H1 (cell line): ENCODE results near the gene HID1. TPM values are rescaled to one million over a fixed set of nuclear protein-coding genes. Genes with fewer than 3 reads are reported as not detected.

Source experiments
- CTCF ChIA-PET: fragments of 300-600 bp; sonication (Branson Sonifier 250); formaldehyde crosslinking; loops from one replicate; lab custom pipeline; 2021; ENCODE audit not compliant: partially characterized antibody; lab: Charles Lee
- POLR2A ChIA-PET: fragments of 300-600 bp; sonication (Branson Sonifier 250); formaldehyde crosslinking; loops from one replicate; lab custom pipeline; 2021; ENCODE audit warnings: inconsistent platforms; ENCODE audit not compliant: partially characterized antibody; lab: Charles Lee
- DNase-seq, 2 experiments: peaks; one replicate each; pipeline versions ENCODE4 v3.0.0 to v3.0.0-alpha.2; 2010 to 2022; ENCODE audit warnings: low spot score in 2 of 2, low read depth in 1 of 2, mixed read lengths in 1 of 2
- FAIRE-seq: peaks from 2 replicates; lab custom pipeline; 2011; peaks lifted over from hg19 to GRCh38; lab: Jason Lieb, UNC
- H2AFZ ChIP-seq: 2 replicates; pipeline ENCODE4 v1.8.1; 2012; ENCODE audit warnings: low read length, inconsistent platforms
- H2AK5ac ChIP-seq: 2 replicates; pipeline ENCODE4 v1.6.1; 2013; ENCODE audit warnings: low read depth, low read length
- H2BK120ac ChIP-seq: replicated peaks from 2 replicates; pipeline ENCODE3; 2013; ENCODE audit warnings: low read depth, low read length, inconsistent platforms
- H2BK12ac ChIP-seq: 2 replicates; pipeline ENCODE4 v1.6.1; 2013; ENCODE audit warnings: low read depth, low read length
- H2BK15ac ChIP-seq: 2 replicates; pipeline ENCODE4 v1.6.1; 2013; ENCODE audit warnings: low read length
- H2BK20ac ChIP-seq: 2 replicates; pipeline ENCODE4 v1.6.1; 2013; ENCODE audit warnings: low read length
- H2BK5ac ChIP-seq: 2 replicates; pipeline ENCODE4 v1.6.1; 2013; ENCODE audit warnings: low read depth, low read length
- H3K14ac ChIP-seq: 2 replicates; pipeline ENCODE4 v1.6.1; 2013; ENCODE audit warnings: inconsistent platforms; ENCODE audit not compliant: insufficient read length
- H3K18ac ChIP-seq: 2 replicates; pipeline ENCODE4 v1.6.1; 2013; ENCODE audit warnings: low read length; ENCODE audit errors: extremely low read depth
- H3K23ac ChIP-seq: 2 replicates; pipeline ENCODE4 v1.6.1; 2013; ENCODE audit warnings: inconsistent platforms; ENCODE audit not compliant: insufficient read length
- H3K23me2 ChIP-seq: 2 replicates; pipeline ENCODE4 v1.6.1; 2013; ENCODE audit warnings: low read depth, low read length
- H3K27ac ChIP-seq: 2 replicates; pipeline ENCODE4 v1.6.1; 2011; ENCODE audit warnings: low read depth, low read length, inconsistent platforms
- H3K27me3 ChIP-seq, 4 experiments: replicated peaks in 1 of 4; 1 replicate in 1 of 4; 2 replicates in 3 of 4; pipeline versions ENCODE4 v1.6.1 to v1.8.1; 2011 to 2013; ENCODE audit warnings: low read length in 3 of 4, mild to moderate bottlenecking in 3 of 4, inconsistent platforms in 2 of 4, mixed read lengths in 2 of 4, moderate library complexity in 1 of 4; ENCODE audit not compliant: control insufficient read depth in 3 of 4, insufficient read depth in 3 of 4; ENCODE audit errors: extremely low read depth in 1 of 4
- H3K36me3 ChIP-seq, 4 experiments: 2 replicates each; pipeline versions ENCODE4 v1.6.1 to v1.8.1; 2011 to 2013; ENCODE audit warnings: mild to moderate bottlenecking in 4 of 4, low read length in 3 of 4, moderate library complexity in 2 of 4, control low read depth in 1 of 4, inconsistent platforms in 1 of 4; ENCODE audit not compliant: insufficient read depth in 4 of 4, control insufficient read depth in 2 of 4
- H3K4ac ChIP-seq: replicated peaks from 2 replicates; pipeline ENCODE3; 2013; ENCODE audit warnings: low read length, low read depth, mixed read lengths, inconsistent platforms; ENCODE audit not compliant: insufficient read length
- H3K4me1 ChIP-seq, 4 experiments: replicated peaks in 1 of 4; 1 replicate in 1 of 4; 2 replicates in 3 of 4; pipeline versions ENCODE4 v1.6.1 to v1.8.1; 2011 to 2013; ENCODE audit warnings: low read length in 3 of 4, inconsistent platforms in 2 of 4, mixed read lengths in 1 of 4; ENCODE audit not compliant: insufficient read depth in 4 of 4, control insufficient read depth in 3 of 4
- H3K4me2 ChIP-seq, 2 experiments: 2 replicates each; pipeline versions ENCODE4 v1.6.1 to v1.8.1; 2011 to 2013; ENCODE audit warnings: low read depth in 2 of 2, low read length in 2 of 2, control low read depth in 1 of 2, inconsistent platforms in 1 of 2, mild to moderate bottlenecking in 1 of 2; ENCODE audit not compliant: insufficient read depth in 1 of 2
- H3K4me3 ChIP-seq, 4 experiments: fragments of 200-600, 300-600 bp in 1 of 4; sonication (generic), shearing (Covaris generic), sonication (Bioruptor Twin) in 1 of 4; 2 replicates each; pipeline versions ENCODE4 v1.5.1 to v1.8.1; 2011 to 2016; ENCODE audit warnings: low read length in 4 of 4, low read depth in 3 of 4, control low read depth in 2 of 4, inconsistent platforms in 2 of 4, mild to moderate bottlenecking in 2 of 4, mixed read lengths in 1 of 4, moderate library complexity in 1 of 4; ENCODE audit not compliant: insufficient read depth in 2 of 4; ENCODE audit errors: extremely low read depth in 1 of 4
- H3K56ac ChIP-seq: replicated peaks from 2 replicates; pipeline ENCODE3; 2013; ENCODE audit warnings: low read depth, mild to moderate bottlenecking, mixed read lengths, low read length, inconsistent platforms; ENCODE audit not compliant: insufficient read length
- H3K79me1 ChIP-seq: 2 replicates; pipeline ENCODE4 v1.6.1; 2013; ENCODE audit warnings: low read depth, low read length, control low read depth
- H3K79me2 ChIP-seq, 2 experiments: 2 replicates each; pipeline versions ENCODE4 v1.6.1 to v1.8.1; 2012 to 2013; ENCODE audit warnings: low read length in 2 of 2, mild to moderate bottlenecking in 2 of 2, inconsistent platforms in 1 of 2; ENCODE audit not compliant: insufficient read depth in 2 of 2, control insufficient read depth in 1 of 2
- H3K9ac ChIP-seq, 4 experiments: replicated peaks in 1 of 4; 1 replicate in 1 of 4; 2 replicates in 3 of 4; pipeline versions ENCODE4 v1.6.1 to v1.8.1; 2011 to 2013; ENCODE audit warnings: low read depth in 3 of 4, low read length in 3 of 4, control low read depth in 2 of 4, mild to moderate bottlenecking in 2 of 4, moderate library complexity in 2 of 4, inconsistent platforms in 1 of 4; ENCODE audit errors: extremely low read depth in 1 of 4
- H3K9me3 ChIP-seq, 2 experiments: 2 replicates each; pipeline versions ENCODE4 v1.6.1 to v1.8.1; 2012 to 2013; ENCODE audit warnings: mild to moderate bottlenecking in 2 of 2, moderate library complexity in 2 of 2, control low read depth in 1 of 2, inconsistent platforms in 1 of 2, low read depth in 1 of 2, low read length in 1 of 2, mixed read lengths in 1 of 2; ENCODE audit not compliant: insufficient read depth in 2 of 2
- H4K20me1 ChIP-seq, 2 experiments: replicated peaks in 1 of 2; 2 replicates each; pipeline versions ENCODE3 to v1.8.1; 2011 to 2013; ENCODE audit warnings: inconsistent platforms in 2 of 2, low read length in 2 of 2, mild to moderate bottlenecking in 1 of 2; ENCODE audit not compliant: insufficient read depth in 2 of 2, control insufficient read depth in 1 of 2
- H4K5ac ChIP-seq: 2 replicates; pipeline ENCODE4 v1.6.1; 2013; ENCODE audit warnings: low read length, low read depth, mixed read lengths, inconsistent platforms; ENCODE audit not compliant: insufficient read length
- H4K8ac ChIP-seq: 2 replicates; pipeline ENCODE4 v1.8.0; 2013; ENCODE audit warnings: mild to moderate bottlenecking, moderate library complexity, low read length, inconsistent platforms; ENCODE audit not compliant: insufficient read depth; ENCODE audit errors: extremely low read depth
- H4K91ac ChIP-seq: replicated peaks from 2 replicates; pipeline ENCODE3; 2013; ENCODE audit warnings: low read length, mixed read lengths, inconsistent platforms; ENCODE audit not compliant: insufficient read length
- CBX8 ChIP-seq: fragments of 300-800, 300-1000 bp; sonication (generic); IDR thresholded peaks from 2 replicates; pipeline ENCODE4 v1.7.1; 2016; ENCODE audit warnings: low read depth, low read length, borderline replicate concordance
- CEBPB ChIP-seq: IDR thresholded peaks from 2 replicates; pipeline ENCODE4 v1.6.1; 2012; ENCODE audit warnings: low read depth, low read length
- HDAC6 ChIP-seq: IDR thresholded peaks from one replicate; pipeline ENCODE4 v1.7.1; 2012; ENCODE audit warnings: low read depth, mild to moderate bottlenecking, inconsistent platforms, low read length, moderate library complexity
- JUN ChIP-seq: IDR thresholded peaks from 2 replicates; pipeline ENCODE4 v1.6.1; 2011; ENCODE audit warnings: low read depth, mild to moderate bottlenecking, improper control_type of control experiment, low read length
- MAFK ChIP-seq: IDR thresholded peaks from 2 replicates; pipeline ENCODE4 v1.6.1; 2012; ENCODE audit warnings: low read depth, mild to moderate bottlenecking, improper control_type of control experiment, low read length
- POU5F1 ChIP-seq: IDR thresholded peaks from 2 replicates; pipeline ENCODE4 v1.6.1; 2011; ENCODE audit warnings: low read depth, mild to moderate bottlenecking, low read length, moderate library complexity
- RAD21 ChIP-seq, 2 experiments: IDR thresholded peaks in 1 of 2; conservative IDR thresholded peaks in 1 of 2; 2 replicates each; pipeline ENCODE4 v1.6.1; 2011; ENCODE audit warnings: low read depth in 2 of 2, low read length in 2 of 2, improper control_type of control experiment in 1 of 2, inconsistent platforms in 1 of 2, mild to moderate bottlenecking in 1 of 2, moderate library complexity in 1 of 2
- TEAD4 ChIP-seq: IDR thresholded peaks from 2 replicates; pipeline ENCODE4 v1.6.1; 2012; ENCODE audit warnings: low read depth, low read length, inconsistent platforms, mixed read lengths
- ZNF274 ChIP-seq: IDR thresholded peaks from 2 replicates; pipeline ENCODE4 v1.7.0; 2012; ENCODE audit warnings: low read length, borderline replicate concordance; ENCODE audit errors: extremely low read depth
- WGBS, 2 experiments: shearing (Covaris generic) in 1 of 2; methylation state at CpG; one replicate each; pipeline versions ENCODE4 v1.1.6 to v1.1.7; 2013 to 2015; ENCODE audit warnings: low lambda C conversion rate in 2 of 2, mixed read lengths in 2 of 2, inconsistent platforms in 1 of 2, low coverage in 1 of 2, missing lambda C conversion rate in 1 of 2; ENCODE audit not compliant: insufficient replicate concordance in 2 of 2, insufficient coverage in 1 of 2, insufficient read length in 1 of 2; ENCODE audit errors: extremely low coverage in 1 of 2, missing lambda C conversion rate in 1 of 2; 5-methylcytosine and 5-hydroxymethylcytosine counted together
- polyA plus RNA-seq, 7 experiments: library from polyadenylated mRNA; depleted of rRNA in 3 of 7; stranded (reverse) in 5 of 7; unstranded in 2 of 7; fragments of >200 nt in 5 of 7; fragments of 200-250 nt in 2 of 7; gene quantifications; 1 replicate in 5 of 7; 2 replicates in 1 of 7; 4 replicates in 1 of 7; pipeline versions ENCODE4 v1.2.1 to v1.2.3, GENCODE V29; 2011 to 2013; ENCODE audit warnings: missing spikeins in 2 of 7, mixed read lengths in 2 of 7
- total RNA-seq: library from RNA; stranded (reverse); fragmentation: NEBNext Ultra II Directional; extraction: Animal tissue kit (Norgen Biotek cat#: 25700); gene quantifications from 2 replicates; pipeline ENCODE4 v1.2.1, GENCODE V29; 2021
- TF ChIP-seq, protein P1 (sequence below): IDR thresholded peaks from 2 replicates; pipeline ENCODE4 v1.6.1; 2012; ENCODE audit warnings: low read length, inconsistent platforms

The HID1 gene
- total and polyA plus RNA-seq, 2 of the 8 experiments (the other 6 are each of a cell fraction or from before 2014, with no cell fraction given), result 15.1 to 25.9 TPM

DNA sequence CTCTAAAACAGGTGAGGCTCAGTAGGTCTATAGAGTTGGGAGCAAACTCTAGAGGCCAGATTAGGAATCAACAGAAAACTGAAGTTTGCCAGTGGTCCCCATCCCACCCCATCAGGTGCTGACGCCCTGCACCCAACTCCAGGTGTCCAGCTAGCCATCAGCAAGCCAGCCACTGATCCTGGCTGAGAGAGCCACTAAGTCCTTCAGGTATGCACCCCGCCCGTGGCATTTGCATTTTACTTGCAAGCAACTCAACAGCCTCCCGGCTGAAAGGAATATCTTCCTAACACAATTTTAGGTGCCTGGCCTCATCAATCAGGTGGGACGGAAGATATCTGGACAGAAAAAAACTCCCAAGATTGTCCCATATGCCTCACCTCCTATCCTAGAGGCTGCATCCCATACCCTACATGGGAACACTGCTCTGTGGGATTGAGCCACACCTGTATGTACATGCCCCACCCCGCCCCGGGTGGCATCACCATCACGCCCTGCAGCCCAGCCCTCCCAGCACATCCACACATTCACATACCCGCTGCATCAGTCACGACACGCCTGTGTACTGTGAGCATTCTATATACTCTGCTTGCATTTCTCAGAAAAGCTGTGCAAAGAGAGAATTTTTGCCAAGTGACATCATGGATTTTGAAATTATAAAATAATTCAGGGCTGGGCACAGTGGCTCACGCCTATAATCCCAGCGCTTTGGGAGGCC lies 28.6 kb downstream of the HID1 start:
- no peak overlapping the region for H2BK15ac ChIP-seq
- H4K20me1 ChIP-seq, result peaks cover 0 to 6% of the 10 kb centered on the region in 2 experiments
- H3K4me3 ChIP-seq, result no peak overlapping the region
- H3K23me2 ChIP-seq, result no peaks in the 10 kb centered on the region
- H4K5ac ChIP-seq, result no peak overlapping the region
- no peak overlapping the region for H4K8ac ChIP-seq
- H3K27ac ChIP-seq, result no peak overlapping the region
- FAIRE-seq (no peak), DNase-seq (no peak)
- no peak overlapping the region for H2AFZ ChIP-seq
- no peak overlapping the region for H3K14ac ChIP-seq
- H3K56ac ChIP-seq, result no peak overlapping the region
- H3K9ac ChIP-seq, result no peak overlapping the region
- no peak overlapping the region for H2BK120ac ChIP-seq
- no peak overlapping the region for H3K4ac ChIP-seq
- H2BK20ac ChIP-seq, result no peak overlapping the region
- H3K4me1 ChIP-seq, result no peaks in the 10 kb centered on the region; a peak in 2 of 7 replicates
- H2AK5ac ChIP-seq, result no peak overlapping the region
- 79% methylated on average over 13 of the region's 13 CpGs; no CpG with 5 or more reads in 1 of the 2 experiments for WGBS, 2 experiments
- H2BK5ac ChIP-seq, result no peak overlapping the region
- no peak overlapping the region for H3K18ac ChIP-seq
- H3K9me3 ChIP-seq, result no peaks in the 10 kb centered on the region
- H2BK12ac ChIP-seq, result no peak overlapping the region
- no peaks in the 10 kb centered on the region for H3K79me1 ChIP-seq
- TF ChIP-seq JUN, result no peak
- no peak for TF ChIP-seq POU5F1
- no peak for TF ChIP-seq ZNF274
- TF ChIP-seq TEAD4, result no peak
- TF ChIP-seq CBX8, result no peak
- TF ChIP-seq RAD21 (IDR thresholded peaks at IDR 0.05 in 1 of 2, conservative IDR thresholded peaks at IDR 0.05 in 1 of 2; ENCODE audit: low read depth in 2 of 2, low read length in 2 of 2), result no peak
- TF ChIP-seq, protein P1, sequence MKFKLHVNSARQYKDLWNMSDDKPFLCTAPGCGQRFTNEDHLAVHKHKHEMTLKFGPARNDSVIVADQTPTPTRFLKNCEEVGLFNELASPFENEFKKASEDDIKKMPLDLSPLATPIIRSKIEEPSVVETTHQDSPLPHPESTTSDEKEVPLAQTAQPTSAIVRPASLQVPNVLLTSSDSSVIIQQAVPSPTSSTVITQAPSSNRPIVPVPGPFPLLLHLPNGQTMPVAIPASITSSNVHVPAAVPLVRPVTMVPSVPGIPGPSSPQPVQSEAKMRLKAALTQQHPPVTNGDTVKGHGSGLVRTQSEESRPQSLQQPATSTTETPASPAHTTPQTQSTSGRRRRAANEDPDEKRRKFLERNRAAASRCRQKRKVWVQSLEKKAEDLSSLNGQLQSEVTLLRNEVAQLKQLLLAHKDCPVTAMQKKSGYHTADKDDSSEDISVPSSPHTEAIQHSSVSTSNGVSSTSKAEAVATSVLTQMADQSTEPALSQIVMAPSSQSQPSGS, result no peak
- TF ChIP-seq HDAC6, result no peak
- no peak for TF ChIP-seq MAFK
- no peak for TF ChIP-seq CEBPB
- POLR2A ChIA-PET, result interaction anchor here (1.7 kb wide), 1 partner anchor 9 kb away, joined by 4 read pairs; no protein-coding TSS in a partner anchor
- H4K91ac ChIP-seq, result no peak overlapping the region
- CTCF ChIA-PET, result interaction anchor here (1.2 to 49.9 kb wide), 5 partner anchors 8 to 82 kb away, joined by 3 to 1072 read pairs (median 3); partner anchors contain the start of genes OTOP2, OTOP3 and USH1G
- H3K4me2 ChIP-seq, result no peak overlapping the region
- no peaks in the 10 kb centered on the region for H3K36me3 ChIP-seq
- peaks cover 0 to 5% (median 4%) of the 10 kb centered on the region in 4 experiments; a peak in 3 of 7 replicates for H3K27me3 ChIP-seq
- H3K23ac ChIP-seq, result no peak overlapping the region
- no peaks in the 10 kb centered on the region for H3K79me2 ChIP-seq
